ENCODE results near the gene STX1B.
A peak's percentile ranks its signal among the peaks of the same experiment; 100 is the strongest.
"Not testable (repeated sequence)": the region's sequence is repeated elsewhere in the genome, so short reads cannot be mapped to it uniquely, and the experiment has no call there.

STX1B gene

GRCh38 chr16:30951750-30952149 lies 58.7 kb downstream of the STX1B start:
- no peak for DNase-seq (ENCODE audit: low read depth in 2 of 2)

- no peak for DNase-seq (ENCODE audit: low read depth in 2 of 2)
Observed at GRCh38 chr16:30951193-30951592, 59.2 kb downstream of the STX1B start.

GRCh38 chr16:30950516-30951065 lies 59.8 kb downstream of the STX1B start:
- no peak for DNase-seq (ENCODE audit: low read depth in 2 of 2)

DNA sequence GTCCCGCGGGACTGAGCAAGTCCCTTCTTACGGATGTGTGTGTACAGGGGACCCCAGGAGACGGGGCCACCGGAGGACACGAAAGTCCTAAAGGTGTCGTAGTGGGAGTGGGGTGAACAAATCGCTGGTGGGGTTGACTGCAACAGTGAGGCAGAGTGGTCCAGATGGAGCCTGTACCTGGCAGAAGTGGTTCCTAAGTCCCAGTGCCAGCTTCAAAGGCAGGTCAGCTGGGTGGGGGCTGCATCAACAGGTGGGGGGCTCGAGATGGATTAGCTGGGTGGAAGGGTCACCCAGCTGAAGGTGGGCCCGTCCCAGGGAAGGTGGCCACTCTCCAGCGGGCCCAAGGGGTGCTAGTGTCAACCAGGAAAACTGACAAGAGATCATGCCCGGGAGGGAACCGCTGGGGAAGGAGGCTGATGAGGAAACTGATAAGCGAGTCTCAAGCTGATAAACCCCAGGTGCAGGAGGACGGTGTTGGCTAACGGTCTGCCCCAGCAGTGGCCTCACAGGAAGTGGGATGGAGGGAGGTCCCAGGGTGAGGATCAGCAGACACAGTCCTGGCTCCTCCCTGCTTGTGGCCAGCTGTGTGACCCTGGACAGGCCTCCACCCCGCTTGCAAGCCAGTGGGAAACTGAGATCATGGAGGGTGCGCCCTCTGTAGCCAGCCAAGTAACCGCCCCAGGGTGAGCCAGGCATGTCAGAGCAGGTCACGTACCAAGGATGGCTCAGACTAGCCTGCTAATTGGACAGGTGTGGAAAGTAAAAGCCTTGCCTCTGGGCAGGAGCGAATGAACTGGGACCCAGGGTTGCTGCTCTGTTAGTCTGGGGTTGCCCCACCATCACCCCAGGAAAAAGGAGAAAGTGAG lies 60.6 kb downstream of the STX1B start:
- no peak for DNase-seq (ENCODE audit: low read depth in 2 of 2)

DNA sequence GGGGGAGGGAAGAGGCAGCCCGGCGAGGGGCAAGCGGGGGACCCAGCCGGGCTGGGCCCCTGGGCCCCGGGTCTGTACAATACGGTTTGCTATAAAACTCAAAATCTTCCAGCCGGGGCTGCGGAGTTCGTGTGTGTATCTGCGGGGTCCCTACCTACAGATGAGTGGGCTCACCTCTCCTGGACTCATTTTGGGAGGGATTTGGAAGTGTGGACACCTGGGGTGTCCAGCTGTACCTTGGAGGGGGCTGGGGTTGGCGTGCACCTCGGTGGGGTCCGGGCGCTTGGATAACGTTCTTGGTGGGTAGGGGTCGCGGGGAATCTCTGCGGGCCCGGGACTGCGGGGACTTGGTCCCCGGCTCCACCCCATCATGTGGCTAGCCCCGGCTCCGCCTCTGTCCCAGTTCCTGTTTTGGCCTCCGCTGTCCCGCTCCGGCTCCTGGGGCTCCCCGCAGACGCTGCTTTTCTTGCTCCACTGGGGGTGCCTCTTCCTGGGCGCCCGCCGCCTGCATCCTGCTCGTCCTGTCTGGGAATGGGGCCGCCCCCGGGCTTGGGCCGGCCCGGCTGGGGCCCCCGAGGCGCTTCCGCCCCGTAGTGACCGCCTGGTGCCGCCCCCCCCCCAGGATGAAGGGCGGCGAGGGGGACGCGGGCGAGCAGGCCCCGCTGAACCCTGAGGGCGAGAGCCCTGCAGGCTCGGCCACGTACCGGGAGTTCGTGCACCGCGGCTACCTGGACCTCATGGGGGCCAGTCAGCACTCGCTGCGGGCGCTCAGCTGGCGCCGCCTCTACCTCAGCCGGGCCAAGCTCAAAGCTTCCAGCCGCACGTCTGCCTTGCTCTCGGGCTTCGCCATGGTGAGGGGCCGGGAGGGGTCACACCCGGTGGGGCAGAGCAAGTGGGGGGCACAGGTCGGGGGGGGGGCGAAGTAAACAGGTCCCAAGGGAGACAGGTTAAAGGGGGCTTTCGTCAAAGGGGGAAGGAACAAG lies 61.5 kb downstream of the STX1B start, which contains the start of gene ORAI3:
Gene ORAI3 (plus strand): TSS at position 402 of the 983 bp plus-strand sequence. CDS start 222 bp downstream, at position 624.
- DNase-seq (ENCODE audit: low read depth in 2 of 2) = no peak

DNA sequence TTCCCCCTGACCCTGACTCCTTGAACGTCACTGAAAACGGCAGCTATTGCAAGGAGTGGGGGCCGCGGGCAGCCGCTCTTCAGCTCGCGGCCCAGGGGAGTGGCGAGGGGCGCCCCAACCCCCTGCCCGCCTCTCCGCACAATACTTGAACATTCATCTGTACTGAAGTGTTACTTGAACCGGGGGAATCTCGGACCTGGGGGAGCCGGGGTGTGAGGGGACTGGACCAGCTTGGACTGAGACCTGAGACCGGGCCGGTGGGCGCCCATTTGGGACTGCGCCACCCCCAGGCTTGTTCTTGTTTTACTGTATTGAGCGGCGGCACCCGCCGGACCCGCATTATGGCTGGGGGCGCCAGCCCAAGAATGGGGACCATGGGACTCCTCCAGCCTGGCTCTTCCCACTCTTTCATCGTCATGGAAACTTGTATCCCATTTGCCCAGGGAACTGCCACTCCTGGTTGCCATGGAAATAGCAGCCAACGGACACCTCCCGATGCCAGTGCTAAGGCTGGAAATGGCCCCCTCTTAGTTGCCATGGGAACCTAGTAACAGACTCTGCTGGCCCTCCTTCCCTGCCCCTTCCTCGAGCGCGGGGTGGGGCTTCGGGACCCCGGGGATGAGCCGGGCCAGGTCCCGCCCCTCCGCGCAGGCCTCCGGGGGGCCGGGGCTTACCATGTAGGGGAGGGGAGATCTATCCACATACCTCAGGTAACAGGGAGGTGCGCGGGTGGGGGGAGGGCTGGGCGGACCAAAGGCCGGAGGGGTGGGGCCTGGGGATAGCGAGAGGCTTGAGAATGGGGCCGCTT lies 62.4 kb downstream of the STX1B start:
- DNase-seq (ENCODE audit: low read depth in 2 of 2) = no peak

DNA sequence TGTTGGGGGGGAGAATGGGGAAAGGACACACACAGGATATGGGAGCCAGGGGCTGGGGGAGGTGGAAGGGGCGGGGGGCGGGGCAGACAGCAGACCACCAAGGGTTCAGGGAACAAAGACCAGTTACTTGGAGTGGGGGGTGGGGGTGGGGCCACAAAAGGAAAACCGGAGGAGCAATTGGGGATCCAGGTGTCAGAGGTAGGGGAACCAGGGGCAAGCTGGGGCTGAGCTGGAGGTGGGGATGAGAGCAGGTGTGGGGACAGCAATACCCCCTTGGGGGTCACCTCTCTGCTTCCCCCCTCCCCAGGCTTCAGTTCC lies 62.9 kb downstream of the STX1B start:
- DNase-seq (ENCODE audit: low read depth in 2 of 2) = no peak

DNA sequence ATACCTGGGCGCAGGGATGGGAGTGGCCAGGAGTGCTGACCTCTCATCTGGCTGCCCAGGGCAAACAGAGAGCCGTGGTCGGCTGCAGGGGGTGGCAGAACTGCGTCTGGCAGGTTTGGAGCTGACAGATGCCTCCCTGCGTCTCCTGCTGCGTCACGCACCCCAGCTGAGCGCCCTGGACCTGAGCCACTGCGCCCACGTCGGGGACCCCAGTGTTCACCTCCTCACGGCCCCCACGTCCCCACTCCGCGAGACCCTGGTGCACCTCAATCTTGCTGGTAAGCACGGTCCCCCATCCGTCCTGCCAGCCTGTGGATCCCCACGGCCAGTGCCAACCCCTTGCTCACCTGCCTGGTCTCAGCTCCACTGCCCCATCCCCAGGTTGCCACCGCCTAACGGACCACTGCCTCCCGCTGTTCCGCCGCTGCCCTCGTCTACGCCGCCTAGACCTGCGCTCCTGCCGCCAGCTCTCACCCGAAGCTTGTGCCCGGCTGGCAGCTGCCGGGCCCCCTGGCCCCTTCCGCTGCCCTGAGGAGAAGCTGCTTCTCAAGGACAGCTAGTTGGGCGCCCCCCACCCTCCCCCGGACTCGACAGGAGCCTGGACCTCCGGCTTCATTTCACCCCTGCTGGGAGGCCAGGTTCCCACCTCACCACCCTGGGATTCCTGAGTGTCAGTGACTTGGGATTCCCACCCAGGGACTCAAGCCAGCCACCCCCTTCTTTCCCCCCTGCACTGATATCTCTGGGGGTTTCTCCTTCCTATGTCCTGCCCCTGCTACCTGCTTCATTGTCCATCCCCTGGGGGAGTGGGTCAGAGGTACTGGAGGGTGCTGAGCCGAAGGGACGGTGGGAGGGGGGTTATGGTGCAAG lies 63.5 kb downstream of the STX1B start:
- no peak for DNase-seq (ENCODE audit: low read depth in 2 of 2)

DNA sequence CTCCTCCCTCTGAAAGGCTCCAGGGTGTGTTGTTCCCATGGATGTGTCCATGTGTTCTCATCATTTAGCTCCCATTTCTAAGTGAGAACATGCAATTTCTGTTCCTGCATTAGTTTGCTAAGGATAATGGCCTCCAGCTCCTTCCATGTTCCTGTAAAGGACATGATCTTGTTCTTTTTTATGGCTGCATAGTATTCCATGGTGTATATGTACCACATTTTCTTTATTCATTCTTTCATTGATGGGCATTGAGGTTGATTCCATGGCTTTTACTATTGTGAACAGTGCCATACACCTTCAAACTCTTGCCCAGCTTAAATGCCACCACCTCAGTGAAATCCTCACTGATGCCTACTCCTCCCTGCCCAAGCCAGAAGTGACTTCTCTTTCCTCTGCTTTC lies 66.1 kb downstream of the STX1B start:
- no peak for DNase-seq (ENCODE audit: low read depth in 2 of 2)

- no peak for DNase-seq (ENCODE audit: low read depth in 2 of 2)
Observed at GRCh38 chr16:30942426-30942806, 68.0 kb downstream of the STX1B start.

DNA sequence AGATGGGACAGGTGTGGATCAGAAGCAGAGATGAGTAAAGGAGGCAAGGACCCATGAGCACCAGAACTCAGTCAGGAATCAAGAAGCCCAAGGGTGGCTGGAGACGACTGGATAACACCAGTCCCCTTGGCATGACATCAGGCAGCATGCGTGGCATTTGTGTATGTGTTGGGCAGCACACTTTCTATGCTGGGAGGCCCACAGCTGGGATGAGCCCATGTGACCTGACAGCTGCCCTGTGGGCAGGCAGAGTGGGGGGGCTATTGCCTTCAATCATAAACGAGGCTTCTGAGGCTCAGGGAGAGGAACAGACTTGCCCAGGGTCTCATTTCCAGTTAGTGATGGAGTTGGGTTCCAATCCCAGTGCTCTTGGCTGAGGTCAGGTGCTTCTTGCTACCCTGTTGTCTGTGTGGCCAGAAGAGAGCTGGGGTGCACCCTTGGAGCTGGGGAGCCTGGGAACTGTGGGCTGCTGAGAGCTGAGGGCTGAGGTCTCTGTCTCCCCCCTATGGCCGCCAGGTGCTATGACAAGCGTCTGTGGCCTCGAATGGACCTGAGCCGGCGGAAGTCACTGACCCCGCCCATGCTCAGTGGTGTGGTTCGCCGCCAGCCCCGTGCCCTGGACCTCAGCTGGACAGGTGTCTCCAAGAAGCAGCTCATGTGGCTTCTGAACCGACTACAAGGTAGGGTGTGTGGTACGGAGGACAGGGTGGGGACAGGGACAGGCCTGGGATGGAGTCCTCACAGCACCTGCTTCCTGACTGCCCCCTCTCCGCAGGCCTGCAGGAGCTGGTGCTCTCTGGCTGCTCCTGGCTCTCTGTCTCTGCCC lies 68.6 kb downstream of the STX1B start:
- DNase-seq (ENCODE audit: low read depth in 2 of 2) = peak; percentile 43 to 47

DNA sequence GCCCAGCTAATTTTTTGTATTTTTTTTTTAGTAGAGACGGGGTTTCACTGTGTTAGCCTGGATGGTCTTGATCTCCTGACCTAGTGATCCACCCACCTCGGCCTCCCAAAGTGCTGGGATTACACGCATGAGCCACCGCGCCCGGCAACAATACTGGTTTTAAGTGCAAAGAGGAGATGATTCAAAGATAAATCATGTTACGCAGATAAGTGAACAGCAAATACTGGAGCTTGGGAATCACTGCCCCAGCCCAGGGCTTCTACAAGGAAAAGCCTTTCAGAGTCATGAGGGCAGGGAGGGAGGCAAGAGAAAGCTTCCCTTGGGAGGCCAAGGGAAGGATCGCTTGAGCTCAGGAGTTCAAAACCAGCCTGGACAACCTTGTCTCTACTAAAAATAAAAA lies 70.9 kb downstream of the STX1B start:
- not testable (repeated sequence) for DNase-seq (ENCODE audit: low read depth in 2 of 2)
